H1 (cell line): ENCODE data around the gene DDOST.

Source experiments
- BACH1 ChIP-seq: IDR thresholded peaks from 2 replicates; pipeline ENCODE4 v1.6.1; 2012; ENCODE audit warnings: low read length, improper control_type of control experiment
- CREB1 ChIP-seq: IDR thresholded peaks from 2 replicates; pipeline ENCODE4 v1.6.1; 2012; ENCODE audit warnings: inconsistent platforms
- CTCF ChIP-seq, 3 experiments: IDR thresholded peaks; 1 replicate in 2 of 3; 2 replicates in 1 of 3; pipeline versions ENCODE4 v1.5.1 to v1.6.1; 2011; ENCODE audit warnings: low read length in 3 of 3, mild to moderate bottlenecking in 3 of 3, inconsistent platforms in 2 of 3, low read depth in 1 of 3, moderate library complexity in 1 of 3; ENCODE audit not compliant: insufficient read depth in 1 of 3; ENCODE audit errors: control extremely low read depth in 1 of 3
- EZH2 ChIP-seq: fragments of 200-600 bp; sonication (generic); IDR thresholded peaks from 2 replicates; pipeline ENCODE4 v1.7.1; 2012; ENCODE audit warnings: low read depth, mild to moderate bottlenecking, moderate library complexity, low read length, inconsistent platforms; ENCODE audit not compliant: severe bottlenecking
- GABPA ChIP-seq: IDR thresholded peaks from 2 replicates; pipeline ENCODE4 v1.6.1; 2011; ENCODE audit warnings: mild to moderate bottlenecking, low read length, moderate library complexity, borderline replicate concordance; ENCODE audit not compliant: insufficient read depth
- MAX ChIP-seq: IDR thresholded peaks from 2 replicates; pipeline ENCODE4 v1.6.1; 2012; ENCODE audit warnings: inconsistent platforms
- POLR2A ChIP-seq, 2 experiments: IDR thresholded peaks; 1 replicate in 1 of 2; 2 replicates in 1 of 2; pipeline ENCODE4 v1.6.1; 2011; ENCODE audit warnings: low read depth in 2 of 2, low read length in 2 of 2, mild to moderate bottlenecking in 2 of 2; ENCODE audit errors: control extremely low read depth in 1 of 2
- POLR2AphosphoS5 ChIP-seq: IDR thresholded peaks from 2 replicates; pipeline ENCODE4 v1.6.1; 2011; ENCODE audit warnings: low read depth, low read length
- RAD21 ChIP-seq, 2 experiments: IDR thresholded peaks in 1 of 2; conservative IDR thresholded peaks in 1 of 2; 2 replicates each; pipeline ENCODE4 v1.6.1; 2011; ENCODE audit warnings: low read depth in 2 of 2, low read length in 2 of 2, improper control_type of control experiment in 1 of 2, inconsistent platforms in 1 of 2, mild to moderate bottlenecking in 1 of 2, moderate library complexity in 1 of 2
- RFX5 ChIP-seq: IDR thresholded peaks from 2 replicates; pipeline ENCODE4 v1.6.1; 2011; ENCODE audit warnings: low read depth, low read length, improper control_type of control experiment, borderline replicate concordance
- SIN3A ChIP-seq, 2 experiments: IDR thresholded peaks in 1 of 2; conservative IDR thresholded peaks in 1 of 2; 2 replicates each; pipeline ENCODE4 v1.6.1; 2011 to 2012; ENCODE audit warnings: low read length in 2 of 2, improper control_type of control experiment in 1 of 2, low read depth in 1 of 2, mild to moderate bottlenecking in 1 of 2
- SP4 ChIP-seq: IDR thresholded peaks from 2 replicates; pipeline ENCODE4 v1.6.1; 2012; ENCODE audit warnings: low read length, inconsistent platforms
- SUZ12 ChIP-seq: fragments of 200-600 bp; sonication (generic); IDR thresholded peaks from 2 replicates; pipeline ENCODE4 v1.6.1; 2012; ENCODE audit warnings: mild to moderate bottlenecking, inconsistent platforms, low read length, moderate library complexity, mixed read lengths

GRCh38 chr1:20644416-20644815 lies 16.8 kb downstream of the DDOST start:
- TF ChIP-seq MAX (no peak), BACH1 (no peak), SIN3A (conservative IDR thresholded peaks at IDR 0.05 in 1 of 2, IDR thresholded peaks at IDR 0.05 in 1 of 2; ENCODE audit: low read depth in 1 of 2, low read length in 2 of 2) (no peak), CTCF (IDR thresholded peaks at IDR 0.05; ENCODE audit: control extremely low read depth in 1 of 3, insufficient read depth in 1 of 3, low read depth in 1 of 3, low read length in 3 of 3) (no peak), RAD21 (IDR thresholded peaks at IDR 0.05 in 1 of 2, conservative IDR thresholded peaks at IDR 0.05 in 1 of 2; ENCODE audit: low read depth in 2 of 2, low read length in 2 of 2) (no peak), CREB1 (no peak), GABPA (no peak), RFX5 (no peak), POLR2A (IDR thresholded peaks at IDR 0.05; ENCODE audit: control extremely low read depth in 1 of 2, low read depth in 2 of 2, low read length in 2 of 2) (no peak), POLR2AphosphoS5 (no peak), EZH2 (no peak), SUZ12 (no peak), SP4 (no peak)
